Stimulated activated naive CD8-positive, alpha-beta T cell treated with anti-CD3 and anti-CD28 coated beads, Interleukin-15, Interleukin-2, amounts not matched to agents 100 ng/mL and 50 ng/mL, for 24 hours (primary cell): Measurements from ENCODE around the gene RPTOR.
A peak's percentile ranks its signal among the peaks of the same experiment; 100 is the strongest.

Experiments
- H3K27ac Mint-ChIP-seq: one replicate; pipeline ENCODE4 v1.8.0; 2021; ENCODE audit warnings: mild to moderate bottlenecking, mixed read lengths
- H3K27me3 Mint-ChIP-seq: one replicate; pipeline ENCODE4 v1.8.0; 2021; ENCODE audit warnings: mixed read lengths
- H3K36me3 Mint-ChIP-seq: one replicate; pipeline ENCODE4 v1.8.0; 2021; ENCODE audit warnings: low read depth, mixed read lengths
- H3K4me1 Mint-ChIP-seq: one replicate; pipeline ENCODE4 v1.8.0; 2021; ENCODE audit warnings: low read depth, mixed read lengths
- H3K4me3 Mint-ChIP-seq: one replicate; pipeline ENCODE4 v1.8.0; 2021; ENCODE audit warnings: mild to moderate bottlenecking, mixed read lengths
- H3K9me3 Mint-ChIP-seq: one replicate; pipeline ENCODE4 v1.8.0; 2021; ENCODE audit warnings: mixed read lengths

The RPTOR gene

GRCh38 chr17:80962356-80963329 is 418.0 kb downstream of the RPTOR start:
- Mint-ChIP-seq H3K4me1 (no peaks in the 10 kb centered on the region), H3K36me3 (peaks cover 11% of the 10 kb centered on the region), H3K27me3 (no peaks in the 10 kb centered on the region), H3K4me3 (no peak overlapping the region), H3K9me3 (no peaks in the 10 kb centered on the region), H3K27ac (no peak overlapping the region)

GRCh38 chr17:80963812-80964543 is 419.3 kb downstream of the RPTOR start:
- Mint-ChIP-seq H3K36me3 (peaks cover 11% of the 10 kb centered on the region), H3K27me3 (no peaks in the 10 kb centered on the region), H3K4me3 (no peak overlapping the region), H3K4me1 (no peaks in the 10 kb centered on the region), H3K9me3 (no peaks in the 10 kb centered on the region), H3K27ac (no peak overlapping the region)

- peaks cover 11% of the 10 kb centered on the region for H3K36me3 Mint-ChIP-seq
- H3K4me3 Mint-ChIP-seq, result no peak overlapping the region
- no peak overlapping the region for H3K27ac Mint-ChIP-seq
- no peaks in the 10 kb centered on the region for H3K27me3 Mint-ChIP-seq
- H3K4me1 Mint-ChIP-seq, result no peaks in the 10 kb centered on the region
- H3K9me3 Mint-ChIP-seq, result no peaks in the 10 kb centered on the region
Observed at GRCh38 chr17:80964544-80964856, 419.9 kb downstream of the RPTOR start.

GRCh38 chr17:80964859-80965580 is 420.4 kb downstream of the RPTOR start:
- Mint-ChIP-seq H3K4me1 (peaks cover 1% of the 10 kb centered on the region), H3K27ac (no peak overlapping the region), H3K9me3 (no peaks in the 10 kb centered on the region), H3K36me3 (peaks cover 11% of the 10 kb centered on the region), H3K27me3 (no peaks in the 10 kb centered on the region), H3K4me3 (no peak overlapping the region)

- Mint-ChIP-seq H3K4me1 (peaks cover 7% of the 10 kb centered on the region), H3K27ac (no peak overlapping the region)
Observed at GRCh38 chr17:80965606-80966005, 421.0 kb downstream of the RPTOR start.

GRCh38 chr17:80967404-80967872 is 422.8 kb downstream of the RPTOR start:
- H3K4me3 Mint-ChIP-seq, result no peak overlapping the region
- H3K36me3 Mint-ChIP-seq, result peaks cover 11% of the 10 kb centered on the region
- H3K27ac Mint-ChIP-seq, result no peak overlapping the region
- peaks cover 8% of the 10 kb centered on the region for H3K4me1 Mint-ChIP-seq
- no peaks in the 10 kb centered on the region for H3K27me3 Mint-ChIP-seq
- H3K9me3 Mint-ChIP-seq, result no peaks in the 10 kb centered on the region

More at GRCh38 chr17:80965606-80966005, 421.0 kb downstream of the RPTOR start:
- no peaks in the 10 kb centered on the region for H3K9me3 Mint-ChIP-seq
- H3K4me3 Mint-ChIP-seq, result no peak overlapping the region
- peaks cover 11% of the 10 kb centered on the region for H3K36me3 Mint-ChIP-seq
- H3K27me3 Mint-ChIP-seq, result no peaks in the 10 kb centered on the region

- Mint-ChIP-seq H3K36me3 (peaks cover 11% of the 10 kb centered on the region), H3K4me1 (peaks cover 8% of the 10 kb centered on the region)
Observed at GRCh38 chr17:80968602-80969029, 424.0 kb downstream of the RPTOR start.

GRCh38 chr17:80969030-80969673 is 424.5 kb downstream of the RPTOR start:
- H3K36me3 Mint-ChIP-seq, result peaks cover 11% of the 10 kb centered on the region
- peaks cover 8% of the 10 kb centered on the region for H3K4me1 Mint-ChIP-seq
- H3K27me3 Mint-ChIP-seq, result no peaks in the 10 kb centered on the region
- H3K9me3 Mint-ChIP-seq, result no peaks in the 10 kb centered on the region
- H3K4me3 Mint-ChIP-seq, result no peak overlapping the region
- no peak overlapping the region for H3K27ac Mint-ChIP-seq

More at GRCh38 chr17:80968602-80969029, 424.0 kb downstream of the RPTOR start:
- Mint-ChIP-seq H3K4me3 (no peak overlapping the region), H3K27ac (no peak overlapping the region), H3K27me3 (no peaks in the 10 kb centered on the region), H3K9me3 (no peaks in the 10 kb centered on the region)

- peaks cover 8% of the 10 kb centered on the region for H3K4me1 Mint-ChIP-seq
- H3K9me3 Mint-ChIP-seq, result no peaks in the 10 kb centered on the region
- H3K4me3 Mint-ChIP-seq, result no peak overlapping the region
- H3K36me3 Mint-ChIP-seq, result peaks cover 11% of the 10 kb centered on the region
- H3K27ac Mint-ChIP-seq, result no peak overlapping the region
- H3K27me3 Mint-ChIP-seq, result no peaks in the 10 kb centered on the region
Observed at GRCh38 chr17:80969674-80970043, 425.0 kb downstream of the RPTOR start.

GRCh38 chr17:80970044-80970761 is 425.6 kb downstream of the RPTOR start:
- Mint-ChIP-seq H3K36me3 (peaks cover 10% of the 10 kb centered on the region), H3K4me3 (no peak overlapping the region)

GRCh38 chr17:80970762-80971703 is 426.4 kb downstream of the RPTOR start:
- H3K36me3 Mint-ChIP-seq, result peaks cover 3% of the 10 kb centered on the region
- no peaks in the 10 kb centered on the region for H3K27me3 Mint-ChIP-seq
- H3K4me1 Mint-ChIP-seq, result peaks cover 8% of the 10 kb centered on the region
- H3K27ac Mint-ChIP-seq, result no peak overlapping the region
- H3K4me3 Mint-ChIP-seq, result no peak overlapping the region
- no peaks in the 10 kb centered on the region for H3K9me3 Mint-ChIP-seq

More at GRCh38 chr17:80970044-80970761, 425.6 kb downstream of the RPTOR start:
- Mint-ChIP-seq H3K9me3 (no peaks in the 10 kb centered on the region), H3K27me3 (no peaks in the 10 kb centered on the region), H3K4me1 (peaks cover 8% of the 10 kb centered on the region), H3K27ac (peak overlapping the region; percentile 63)

GRCh38 chr17:80971704-80972304 is 427.2 kb downstream of the RPTOR start:
- Mint-ChIP-seq H3K27me3 (no peaks in the 10 kb centered on the region), H3K9me3 (no peaks in the 10 kb centered on the region), H3K4me3 (no peak overlapping the region), H3K36me3 (no peaks in the 10 kb centered on the region), H3K4me1 (peaks cover 8% of the 10 kb centered on the region), H3K27ac (no peak overlapping the region)

GRCh38 chr17:80976701-80977100 is 432.1 kb downstream of the RPTOR start:
- no peaks in the 10 kb centered on the region for H3K36me3 Mint-ChIP-seq
- H3K27me3 Mint-ChIP-seq, result peaks cover 8% of the 10 kb centered on the region
- H3K4me1 Mint-ChIP-seq, result peaks cover 10% of the 10 kb centered on the region

More at GRCh38 chr17:80976701-80977100, 432.1 kb downstream of the RPTOR start:
- H3K9me3 Mint-ChIP-seq, result no peaks in the 10 kb centered on the region
- no peak overlapping the region for H3K4me3 Mint-ChIP-seq
- H3K27ac Mint-ChIP-seq, result no peak overlapping the region
